ENCODE measurements around the gene CCNL2. TPM values are rescaled to one million over a fixed set of nuclear protein-coding genes. Genes with fewer than 3 reads are reported as not detected.
A peak's percentile ranks its signal among the peaks of the same experiment; 100 is the strongest.

CCNL2 gene
- total RNA-seq, 1 donor from 2014 or later, result 319 TPM

DNA sequence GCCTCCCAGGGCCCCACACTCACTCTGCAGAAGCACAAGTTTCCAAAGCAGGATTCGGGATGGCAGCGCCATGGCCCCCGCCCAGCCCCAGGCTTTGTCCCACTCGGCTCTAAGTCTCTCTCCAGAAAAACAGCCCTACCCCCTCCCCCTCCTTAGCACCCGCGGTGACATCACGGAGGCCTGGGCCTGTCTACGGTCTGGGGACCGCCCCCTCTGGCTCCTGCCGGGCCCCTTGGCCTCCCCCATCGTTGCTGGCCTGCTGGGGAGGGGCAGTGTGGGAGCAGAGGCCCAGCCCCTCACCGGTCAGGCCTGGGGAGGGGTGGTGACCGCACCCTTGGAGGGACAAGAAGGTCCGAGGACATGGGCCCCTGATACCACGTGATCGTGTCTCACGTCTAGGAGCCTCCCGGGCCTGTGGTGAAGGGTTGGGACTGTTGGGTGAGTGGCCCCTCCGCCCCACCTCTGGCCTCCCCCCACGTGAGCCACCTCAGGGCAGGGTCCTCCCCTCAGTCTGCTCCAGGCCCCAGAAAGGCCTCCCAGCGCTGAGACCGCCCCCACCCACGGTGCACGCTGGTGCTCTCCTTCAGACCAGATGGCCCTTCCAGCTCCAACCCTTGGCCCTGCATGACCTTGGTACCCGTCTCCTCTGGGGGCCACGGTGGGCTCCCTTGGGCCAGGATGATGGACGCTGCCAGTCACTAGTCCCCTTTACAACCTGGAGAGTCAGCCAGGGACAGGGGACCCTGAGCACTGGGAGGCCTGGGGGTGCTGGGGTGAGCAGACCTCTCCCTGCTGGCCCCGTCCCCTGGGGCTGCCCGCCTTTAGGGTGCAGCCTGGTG is 40.5 kb downstream of the CCNL2 start, which contains the start of gene MXRA8:
Gene MXRA8 (minus strand): TSS at position 123 of the 839 bp plus-strand sequence. CDS start 51 bp downstream, at position 72.
- no peaks in the 10 kb centered on the region for H3K9me3 ChIP-seq
- peaks cover 0 to 8% of the 10 kb centered on the region in 2 donors for H3K36me3 ChIP-seq
- DNase-seq (ENCODE audit: extremely low spot score in 2 of 2), result no peak
- TF ChIP-seq POLR2AphosphoS5 (IDR thresholded peaks at IDR 0.05; ENCODE audit: insufficient read depth in 1 of 2, low read depth in 1 of 2) (peak; percentile 19 to 87), POLR2A (IDR thresholded peaks at IDR 0.05) (peak in 1 of 2 donors; percentile 57)
- TF ChIP-seq, protein P1, sequence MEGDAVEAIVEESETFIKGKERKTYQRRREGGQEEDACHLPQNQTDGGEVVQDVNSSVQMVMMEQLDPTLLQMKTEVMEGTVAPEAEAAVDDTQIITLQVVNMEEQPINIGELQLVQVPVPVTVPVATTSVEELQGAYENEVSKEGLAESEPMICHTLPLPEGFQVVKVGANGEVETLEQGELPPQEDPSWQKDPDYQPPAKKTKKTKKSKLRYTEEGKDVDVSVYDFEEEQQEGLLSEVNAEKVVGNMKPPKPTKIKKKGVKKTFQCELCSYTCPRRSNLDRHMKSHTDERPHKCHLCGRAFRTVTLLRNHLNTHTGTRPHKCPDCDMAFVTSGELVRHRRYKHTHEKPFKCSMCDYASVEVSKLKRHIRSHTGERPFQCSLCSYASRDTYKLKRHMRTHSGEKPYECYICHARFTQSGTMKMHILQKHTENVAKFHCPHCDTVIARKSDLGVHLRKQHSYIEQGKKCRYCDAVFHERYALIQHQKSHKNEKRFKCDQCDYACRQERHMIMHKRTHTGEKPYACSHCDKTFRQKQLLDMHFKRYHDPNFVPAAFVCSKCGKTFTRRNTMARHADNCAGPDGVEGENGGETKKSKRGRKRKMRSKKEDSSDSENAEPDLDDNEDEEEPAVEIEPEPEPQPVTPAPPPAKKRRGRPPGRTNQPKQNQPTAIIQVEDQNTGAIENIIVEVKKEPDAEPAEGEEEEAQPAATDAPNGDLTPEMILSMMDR (IDR thresholded peaks at IDR 0.05), result no peak
- H3K4me3 ChIP-seq, result peak within 1 kb of the TSS; percentile 54 to 61
- H3K27me3 ChIP-seq, result no peaks in the 10 kb centered on the region
- peaks cover 87% of the 10 kb centered on the region for H3K4me1 ChIP-seq
- H3K27ac ChIP-seq, result peak within 1 kb of the TSS; percentile 92
- intact Hi-C loops (cut with DNase I), result no loop called here

DNA sequence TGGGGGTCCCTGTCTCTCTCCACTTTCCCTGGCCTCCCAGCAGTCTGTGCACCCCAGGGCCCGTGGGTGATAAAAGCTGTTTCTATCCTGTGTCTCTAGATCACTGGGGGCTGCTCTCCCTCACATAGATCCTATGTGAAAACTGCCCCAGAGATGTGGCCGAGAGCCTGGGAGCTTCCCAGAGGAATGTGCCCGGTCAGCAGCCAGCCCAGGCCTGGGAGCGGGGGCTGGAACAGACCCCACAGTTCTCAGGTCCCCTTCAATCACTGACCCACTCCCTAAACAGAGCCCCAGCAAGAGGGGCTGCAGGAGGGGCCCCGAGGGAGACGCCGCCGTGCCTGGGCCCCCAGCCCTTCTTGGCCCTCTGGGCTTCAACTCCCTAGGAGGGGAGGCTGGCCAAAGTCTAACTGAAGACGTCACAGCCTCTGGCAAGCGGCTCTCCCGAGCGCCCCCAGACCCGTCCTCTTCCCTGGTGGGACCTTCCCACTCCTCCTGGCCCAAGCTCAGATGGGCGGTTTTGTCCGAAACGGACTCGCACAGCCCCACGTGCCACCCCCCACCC is 41.2 kb downstream of the CCNL2 start:
- intact Hi-C loops (cut with DNase I), result no loop called here
- DNase-seq (ENCODE audit: extremely low spot score in 2 of 2), result no peak
- no peaks in the 10 kb centered on the region for H3K27me3 ChIP-seq
- H3K27ac ChIP-seq, result peak overlapping the region; percentile 92
- H3K9me3 ChIP-seq, result no peaks in the 10 kb centered on the region
- TF ChIP-seq POLR2A (IDR thresholded peaks at IDR 0.05), result no peak
- TF ChIP-seq POLR2AphosphoS5 (IDR thresholded peaks at IDR 0.05; ENCODE audit: insufficient read depth in 1 of 2, low read depth in 1 of 2), result no peak
- TF ChIP-seq, protein P1 (IDR thresholded peaks at IDR 0.05), result no peak
- H3K36me3 ChIP-seq, result peaks cover 0 to 8% of the 10 kb centered on the region in 2 donors
- peaks cover 94% of the 10 kb centered on the region for H3K4me1 ChIP-seq
- peak overlapping the region; percentile 54 to 61 for H3K4me3 ChIP-seq

DNA sequence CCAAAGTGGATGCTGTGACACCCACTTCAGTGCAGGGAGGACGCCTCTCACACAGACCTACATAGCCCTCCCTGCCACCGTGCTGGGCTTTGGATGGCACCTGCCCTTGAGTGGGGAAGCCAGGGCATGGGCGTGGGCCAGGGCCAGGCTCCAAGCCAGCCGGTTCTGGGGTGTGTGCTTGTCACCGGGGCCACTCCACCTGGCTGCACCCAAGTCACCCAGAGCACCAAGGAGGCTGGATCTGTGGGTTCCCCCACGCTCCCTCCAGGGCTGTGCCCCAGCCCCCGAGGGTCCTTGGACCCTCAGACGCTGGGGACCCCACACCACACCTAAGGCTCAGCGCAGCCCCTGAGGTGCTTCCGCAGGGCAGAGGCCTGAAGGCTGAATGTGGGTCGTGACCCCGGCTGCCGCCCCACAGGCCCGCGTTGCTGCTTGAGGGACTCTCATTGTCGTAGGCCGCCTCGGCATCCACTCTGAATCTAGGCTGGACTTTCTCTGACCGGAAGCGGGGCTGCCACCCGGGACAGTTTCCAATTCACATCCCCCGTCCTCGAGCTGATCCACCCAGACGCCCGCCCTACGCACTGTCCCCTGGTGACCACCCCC is 42.2 kb downstream of the CCNL2 start:
- Histone ChIP-seq H3K4me1 (peaks cover 97% of the 10 kb centered on the region), H3K36me3 (peaks cover 0 to 8% of the 10 kb centered on the region in 2 donors), H3K9me3 (no peaks in the 10 kb centered on the region), H3K27ac (peak overlapping the region; percentile 92), H3K4me3 (peak overlapping the region; percentile 54 to 61), H3K27me3 (no peaks in the 10 kb centered on the region)
- DNase-seq (ENCODE audit: extremely low spot score in 2 of 2), result no peak
- TF ChIP-seq POLR2A (IDR thresholded peaks at IDR 0.05), result no peak
- TF ChIP-seq, protein P1 (IDR thresholded peaks at IDR 0.05), result no peak
- TF ChIP-seq POLR2AphosphoS5 (IDR thresholded peaks at IDR 0.05; ENCODE audit: insufficient read depth in 1 of 2, low read depth in 1 of 2), result no peak
- intact Hi-C loops (cut with DNase I), result no loop called here

DNA sequence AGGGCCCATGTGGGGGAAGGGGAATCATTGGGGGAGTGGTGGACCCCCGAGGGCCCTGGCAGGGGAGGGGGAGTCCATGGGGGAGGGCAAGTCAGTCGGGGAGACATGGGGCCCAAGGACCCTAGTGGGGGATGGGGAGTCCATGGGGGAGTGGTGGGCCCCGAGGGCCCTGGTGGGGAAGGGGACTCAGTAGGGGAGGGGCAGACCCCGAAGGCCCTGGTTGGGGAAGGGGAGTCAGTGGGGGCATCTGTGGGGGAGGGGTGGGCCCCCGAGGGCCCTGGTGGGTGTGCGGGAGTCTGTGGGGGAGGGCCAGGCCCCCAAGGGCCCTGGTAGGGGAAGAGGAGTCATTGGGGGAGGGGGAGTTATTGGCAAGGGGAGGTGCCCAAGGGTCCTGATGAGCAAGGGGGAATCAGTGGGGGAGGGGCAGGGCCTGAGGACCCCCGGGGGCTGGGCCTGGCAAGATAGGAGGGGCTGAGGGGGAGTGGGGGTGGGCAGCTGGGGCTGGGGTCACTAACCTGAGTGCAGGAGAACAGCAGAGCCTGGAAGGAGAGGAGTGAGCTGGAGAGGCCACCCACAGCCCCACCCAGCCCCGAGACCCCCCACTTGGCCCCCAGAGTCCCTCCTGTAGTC is 42.9 kb downstream of the CCNL2 start:
- TF ChIP-seq POLR2A (IDR thresholded peaks at IDR 0.05) (no peak), POLR2AphosphoS5 (IDR thresholded peaks at IDR 0.05; ENCODE audit: insufficient read depth in 1 of 2, low read depth in 1 of 2) (no peak)
- TF ChIP-seq, protein P1 (IDR thresholded peaks at IDR 0.05), result no peak
- no peaks in the 10 kb centered on the region for H3K9me3 ChIP-seq
- peaks cover 0 to 8% of the 10 kb centered on the region in 2 donors for H3K36me3 ChIP-seq
- intact Hi-C loops (cut with DNase I), result no loop called here
- H3K4me3 ChIP-seq, result peak overlapping the region; percentile 54 to 61
- no peak for DNase-seq (ENCODE audit: extremely low spot score in 2 of 2)
- peak overlapping the region; percentile 92 for H3K27ac ChIP-seq
- peaks cover 97% of the 10 kb centered on the region for H3K4me1 ChIP-seq
- H3K27me3 ChIP-seq, result no peaks in the 10 kb centered on the region

All from vagina (tissue), 2 donors.